Measurements from ENCODE around the gene ZNF606.

GRCh38 chr19:58052256-58052655 lies 49.6 kb upstream of the ZNF606 start:
- TF ChIP-seq, protein P1, sequence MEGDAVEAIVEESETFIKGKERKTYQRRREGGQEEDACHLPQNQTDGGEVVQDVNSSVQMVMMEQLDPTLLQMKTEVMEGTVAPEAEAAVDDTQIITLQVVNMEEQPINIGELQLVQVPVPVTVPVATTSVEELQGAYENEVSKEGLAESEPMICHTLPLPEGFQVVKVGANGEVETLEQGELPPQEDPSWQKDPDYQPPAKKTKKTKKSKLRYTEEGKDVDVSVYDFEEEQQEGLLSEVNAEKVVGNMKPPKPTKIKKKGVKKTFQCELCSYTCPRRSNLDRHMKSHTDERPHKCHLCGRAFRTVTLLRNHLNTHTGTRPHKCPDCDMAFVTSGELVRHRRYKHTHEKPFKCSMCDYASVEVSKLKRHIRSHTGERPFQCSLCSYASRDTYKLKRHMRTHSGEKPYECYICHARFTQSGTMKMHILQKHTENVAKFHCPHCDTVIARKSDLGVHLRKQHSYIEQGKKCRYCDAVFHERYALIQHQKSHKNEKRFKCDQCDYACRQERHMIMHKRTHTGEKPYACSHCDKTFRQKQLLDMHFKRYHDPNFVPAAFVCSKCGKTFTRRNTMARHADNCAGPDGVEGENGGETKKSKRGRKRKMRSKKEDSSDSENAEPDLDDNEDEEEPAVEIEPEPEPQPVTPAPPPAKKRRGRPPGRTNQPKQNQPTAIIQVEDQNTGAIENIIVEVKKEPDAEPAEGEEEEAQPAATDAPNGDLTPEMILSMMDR (IDR thresholded peaks at IDR 0.05), result no peak
- TF ChIP-seq POLR2A (IDR thresholded peaks at IDR 0.05), result no peak
